Esophagus squamous epithelium (tissue), 5 donors: ENCODE measurements around the gene HOXA9. TPM values are rescaled to one million over a fixed set of nuclear protein-coding genes. Genes with fewer than 3 reads are reported as not detected.

Source experiments
- DNase-seq: peaks from one replicate; lab custom pipeline; 2025; lab: John Stamatoyannopoulos, UW
- H3K27ac ChIP-seq, 4 donors: fragments of 200-600 bp; sonication (generic); one replicate each; pipeline ENCODE4 v1.5.1; 2016 to 2019; ENCODE audit warnings: mild to moderate bottlenecking in 1 of 4
- H3K27me3 ChIP-seq, 4 donors: fragments of 200-600 bp; sonication (generic); 1 replicate in 3 of 4; 2 replicates in 1 of 4; pipeline versions ENCODE4 v1.5.1 to v1.6.0; 2017 to 2021; ENCODE audit warnings: antibody characterized with exemption in 1 of 4
- H3K36me3 ChIP-seq, 3 donors: fragments of 200-600 bp; sonication (generic); one replicate each; pipeline ENCODE4 v1.5.1; 2016 to 2019
- H3K4me1 ChIP-seq, 3 donors: fragments of 200-600 bp; sonication (generic); one replicate each; pipeline ENCODE4 v1.5.1; 2017 to 2019
- H3K4me3 ChIP-seq, 4 donors: fragments of 200-600 bp; sonication (generic); 1 replicate in 3 of 4; 2 replicates in 1 of 4; pipeline ENCODE4 v1.5.1; 2016 to 2019; ENCODE audit warnings: mild to moderate bottlenecking in 2 of 4, moderate library complexity in 1 of 4
- H3K9me3 ChIP-seq, 3 donors: fragments of 200-600 bp; sonication (generic); one replicate each; pipeline ENCODE4 v1.5.1; 2016 to 2019
- CTCF ChIP-seq, 6 experiments: fragments of 450-650 bp in 4 of 6; fragments of 200-600 bp in 2 of 6; sonication (generic) in 2 of 6; IDR thresholded peaks; one replicate each; pipeline ENCODE4 v1.5.1; 2016 to 2019; ENCODE audit warnings: antibody characterized with exemption in 6 of 6, mild to moderate bottlenecking in 4 of 6, moderate library complexity in 4 of 6
- POLR2A ChIP-seq, 4 donors: fragments of 450-650 bp; IDR thresholded peaks; one replicate each; pipeline ENCODE4 v1.6.1; 2017; ENCODE audit warnings: antibody characterized with exemption in 4 of 4, mild to moderate bottlenecking in 4 of 4, moderate library complexity in 3 of 4
- WGBS, 2 donors: methylation state at CpG; one replicate each; pipeline ENCODE4 v1.1.5; 2018; 5-methylcytosine and 5-hydroxymethylcytosine counted together
- intact Hi-C: fragments of 100-400 bp; cut with DNase I; formaldehyde crosslinking; loops from one replicate; pipeline ENCODE4 v1.15.0; 2022
- total RNA-seq, 4 donors: library from RNA; depleted of rRNA; stranded (reverse); fragments of >200 nt; gene quantifications; one replicate each; pipeline ENCODE4 v1.1.0, GENCODE V29; 2016
- donor health status: DM: yes; HTN: yes; CAD: no.

The HOXA9 gene
- total RNA-seq, 4 donors from 2014 or later = 0.57 to 1.1 TPM; not detected in 2

GRCh38 chr7:27182285-27182841, 17.0 kb upstream of the HOXA9 start:
- intact Hi-C loops = no loop called here
- TF ChIP-seq POLR2A (IDR thresholded peaks at IDR 0.05) (no peak), CTCF (IDR thresholded peaks at IDR 0.05) (no peak)
- Histone ChIP-seq H3K27ac (no peak overlapping the region), H3K4me1 (peaks cover 27 to 51% (median 33%) of the 10 kb centered on the region in 3 donors), H3K4me3 (no peak overlapping the region), H3K36me3 (no peaks in the 10 kb centered on the region), H3K27me3 (peaks cover 39 to 100% (median 76%) of the 10 kb centered on the region in 4 donors), H3K9me3 (no peaks in the 10 kb centered on the region)
- WGBS, 2 donors = 43 to 57% methylated on average over 3 to 4 of the region's 4 CpGs
- DNase-seq = no peak

- Histone ChIP-seq H3K27ac (no peak overlapping the region), H3K27me3 (peaks cover 37 to 100% (median 71%) of the 10 kb centered on the region in 4 donors), H3K4me3 (no peak overlapping the region), H3K36me3 (no peaks in the 10 kb centered on the region), H3K9me3 (no peaks in the 10 kb centered on the region), H3K4me1 (peaks cover 27 to 51% (median 33%) of the 10 kb centered on the region in 3 donors)
- 65 to 70% methylated on average over 3 of the region's 4 CpGs for WGBS, 2 donors
- intact Hi-C loops = no loop called here
- TF ChIP-seq POLR2A (IDR thresholded peaks at IDR 0.05) (no peak), CTCF (IDR thresholded peaks at IDR 0.05) (no peak)
- DNase-seq = no peak
Observed at GRCh38 chr7:27181795-27182275, 16.5 kb upstream of the HOXA9 start.

DNA sequence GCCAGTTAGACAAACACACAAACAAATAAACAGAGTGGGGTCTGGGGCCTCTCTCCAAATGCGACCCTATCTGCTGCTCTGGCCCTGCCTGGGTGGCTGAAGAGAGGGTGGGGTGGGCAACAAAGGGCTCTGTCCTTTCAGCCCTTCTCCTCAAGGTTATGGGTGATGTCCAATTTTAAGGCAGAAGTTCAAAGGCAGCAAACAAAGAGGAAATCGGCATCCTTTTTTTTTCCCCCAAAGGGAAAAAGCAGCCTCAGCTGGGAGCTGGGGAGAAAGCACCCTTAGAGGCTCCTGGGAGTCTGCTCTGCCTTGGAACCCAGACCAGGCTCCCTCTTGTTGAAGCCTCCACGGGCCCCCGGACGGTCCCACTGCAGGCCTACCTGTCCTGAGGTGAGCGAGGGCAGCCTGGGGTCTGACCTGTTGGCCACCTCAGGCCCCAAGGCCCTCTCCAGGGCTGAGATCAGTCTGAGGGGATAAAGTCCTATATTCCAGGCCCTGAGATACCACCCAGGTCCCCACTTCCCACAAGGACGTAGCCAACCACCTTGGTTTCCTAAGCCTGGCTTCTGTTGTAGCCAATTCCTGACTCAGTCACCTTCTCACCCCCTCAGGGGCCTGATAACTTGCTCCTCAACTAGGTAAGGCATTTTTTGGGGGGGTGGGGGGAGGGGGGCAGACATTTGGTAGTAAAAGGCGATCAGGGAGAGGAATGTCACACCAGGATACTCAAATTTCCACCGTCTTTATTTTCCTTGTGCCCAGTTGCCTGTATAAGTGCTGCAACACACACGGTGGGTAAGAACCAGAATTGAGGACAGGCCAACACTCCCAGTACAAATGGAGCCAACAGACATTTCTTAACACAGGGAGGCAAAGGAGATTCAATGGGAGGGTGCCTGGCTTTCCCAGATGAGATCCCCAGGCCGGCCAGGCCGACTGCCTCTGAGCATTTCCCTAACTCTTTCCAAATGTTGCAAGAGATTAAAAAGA, 15.4 kb upstream of the HOXA9 start:
- Histone ChIP-seq H3K27ac (no peak overlapping the region), H3K9me3 (no peaks in the 10 kb centered on the region), H3K4me3 (no peak overlapping the region), H3K36me3 (no peaks in the 10 kb centered on the region), H3K27me3 (peaks cover 36 to 100% (median 67%) of the 10 kb centered on the region in 4 donors), H3K4me1 (peaks cover 27 to 42% (median 30%) of the 10 kb centered on the region in 3 donors)
- 74 to 75% methylated on average over 5 to 7 of the region's 12 CpGs for WGBS, 2 donors
- intact Hi-C loops = no loop called here
- no peak for TF ChIP-seq POLR2A (IDR thresholded peaks at IDR 0.05)
- no peak for TF ChIP-seq CTCF (IDR thresholded peaks at IDR 0.05)
- DNase-seq = no peak

DNA sequence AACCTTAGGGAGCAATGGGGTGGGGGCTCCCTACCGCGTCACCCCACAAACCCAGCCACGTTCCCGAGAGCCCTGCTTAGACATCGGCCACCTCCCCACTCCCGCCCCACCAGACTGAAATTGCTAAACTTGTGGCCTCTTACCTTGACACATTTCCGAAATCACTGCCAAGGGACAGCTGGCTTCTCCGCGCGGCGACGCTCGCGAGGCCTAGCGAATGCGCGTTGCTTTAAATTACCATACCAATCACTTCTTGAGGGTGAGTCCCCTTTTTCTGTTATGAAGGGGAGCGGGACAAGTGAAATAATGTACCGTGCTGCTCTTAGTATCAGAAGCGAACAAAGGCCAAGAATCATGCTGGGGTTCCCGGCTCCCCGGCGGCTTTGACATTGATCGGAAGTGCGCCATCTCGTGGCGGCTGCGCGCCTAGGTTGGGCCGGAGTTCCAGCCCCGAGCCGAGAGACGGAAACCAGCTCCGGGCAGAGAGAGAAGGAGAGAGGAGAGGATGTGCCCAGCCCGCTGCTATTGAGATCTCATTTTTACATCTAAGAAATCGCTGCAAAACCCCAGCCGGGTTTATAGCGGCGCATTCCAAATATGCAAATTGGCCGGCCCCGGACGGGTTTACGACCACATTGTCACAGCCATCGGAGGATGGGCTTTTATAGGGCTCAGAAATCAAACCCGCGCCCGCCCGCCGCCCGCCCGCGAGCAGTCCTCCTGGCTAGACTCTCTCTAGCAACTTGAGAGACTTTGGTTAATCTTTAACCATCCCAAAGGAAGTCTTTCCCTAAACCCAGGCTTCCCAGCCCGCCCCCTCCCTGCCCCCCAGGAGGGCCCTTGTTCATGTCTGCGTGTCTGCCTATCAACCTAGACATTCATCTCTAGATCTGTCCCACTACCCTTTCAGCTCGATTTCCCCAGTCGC, 14.4 kb upstream of the HOXA9 start:
- DNase-seq = no peak
- peaks cover 32 to 100% (median 68%) of the 10 kb centered on the region in 4 donors for H3K27me3 ChIP-seq
- H3K27ac ChIP-seq = no peak overlapping the region
- TF ChIP-seq POLR2A (IDR thresholded peaks at IDR 0.05) (no peak), CTCF (IDR thresholded peaks at IDR 0.05) (peak in 5 of 6 experiments; percentile 59 to 82 (median 71))
- peaks cover 18 to 33% (median 22%) of the 10 kb centered on the region in 3 donors for H3K4me1 ChIP-seq
- intact Hi-C loops = no loop called here
- 14 to 33% methylated on average over 18 to 23 of the region's 56 CpGs for WGBS, 2 donors
- H3K36me3 ChIP-seq = no peaks in the 10 kb centered on the region
- no peaks in the 10 kb centered on the region for H3K9me3 ChIP-seq
- peak overlapping the region in 2 of 4 donors; percentile 2 to 26 for H3K4me3 ChIP-seq
